ENCODE measurements around the gene TP53I3. TPM values are rescaled to one million over a fixed set of nuclear protein-coding genes. Genes with fewer than 3 reads are reported as not detected.

TP53I3 gene
- total RNA-seq, 1 experiment from 2014 or later = 48.1 TPM

- TF ChIP-seq CTCF (conservative IDR thresholded peaks at IDR 0.05) = no peak
- H3K27ac Mint-ChIP-seq = no peak overlapping the region
- Histone ChIP-seq H3K4me2 (ENCODE audit: insufficient read depth, insufficient read length, low read length) (no peak overlapping the region), H4K20me1 (ENCODE audit: control insufficient read depth, insufficient read depth, insufficient read length) (no peaks in the 10 kb centered on the region), H3K4ac (ENCODE audit: low read depth, low read length) (no peak overlapping the region), H3K79me2 (ENCODE audit: insufficient read depth, low read length) (no peaks in the 10 kb centered on the region), H2AFZ (ENCODE audit: low read length) (no peak overlapping the region), H4K8ac (replicated peaks; ENCODE audit: insufficient read length, low read depth, low read length) (no peak overlapping the region), H3K9ac (ENCODE audit: extremely low read depth, insufficient read length, low read length) (no peak overlapping the region), H4K91ac (ENCODE audit: insufficient read length, low read depth, low read length) (no peak overlapping the region), H3K79me1 (ENCODE audit: insufficient read depth, low read depth, low read length, poor library complexity, severe bottlenecking) (no peaks in the 10 kb centered on the region), H2BK20ac (ENCODE audit: low read depth, low read length, poor library complexity, severe bottlenecking) (no peak overlapping the region), H3K4me1 (ENCODE audit: insufficient read depth, low read length) (no peaks in the 10 kb centered on the region), H3K9me3 (ENCODE audit: control insufficient read depth, low read depth, low read length) (no peaks in the 10 kb centered on the region), H3T11ph (ENCODE audit: low read length) (no peak overlapping the region), H4K5ac (ENCODE audit: insufficient read length, low read depth, low read length) (no peak overlapping the region), H3K23me2 (ENCODE audit: insufficient read length, low read depth, low read length, poor library complexity, severe bottlenecking) (no peaks in the 10 kb centered on the region), H3K27me3 (ENCODE audit: insufficient read depth, low read length) (no peaks in the 10 kb centered on the region), H2AK5ac (ENCODE audit: insufficient read length, low read length) (no peak overlapping the region), H3K27ac (ENCODE audit: insufficient read length, low read depth, low read length) (no peak overlapping the region), H2BK5ac (ENCODE audit: insufficient read length, low read length) (no peak overlapping the region), H3K23ac (ENCODE audit: insufficient read length, low read depth, low read length) (no peak overlapping the region), H3K14ac (ENCODE audit: insufficient read depth, low read length) (no peak overlapping the region), H2BK12ac (ENCODE audit: insufficient read length, low read depth, low read length) (no peak overlapping the region), H2BK120ac (ENCODE audit: low read depth, low read length, poor library complexity, severe bottlenecking) (no peak overlapping the region), H3K56ac (ENCODE audit: insufficient read length, low read depth, low read length) (no peak overlapping the region), H3K18ac (ENCODE audit: insufficient read length, low read depth, low read length) (no peak overlapping the region), H2BK15ac (ENCODE audit: low read depth, low read length) (no peak overlapping the region)
- no peak for DNase-seq
- WGBS (ENCODE audit: extremely low coverage, insufficient read length, low lambda C conversion rate) = no CpG with 5 or more reads among the region's 1 CpG
- peaks cover 0 to 5% of the 10 kb centered on the region in 2 experiments; a peak in 1 of 4 replicates for H3K4me1 Mint-ChIP-seq
- peaks cover 12 to 18% of the 10 kb centered on the region in 2 experiments; a peak in 4 of 5 replicates for H3K9me3 Mint-ChIP-seq
- no peak overlapping the region for H3K4me3 Mint-ChIP-seq
- no peaks in the 10 kb centered on the region; the same call in none of the 2 replicates for H3K27me3 Mint-ChIP-seq (ENCODE audit: low read depth)
- H3K36me3 Mint-ChIP-seq (ENCODE audit: insufficient read depth in 1 of 3, low read depth in 3 of 3) = peaks cover 0 to 7% (median 0%) of the 10 kb centered on the region in 3 experiments; a peak in 3 of 7 replicates
These were observed 18.0 kb upstream of the TP53I3 start for GRCh38 chr2:24102677-24103076.

Measured in H9 (cell line).